Measurements from ENCODE around the gene KRT38. TPM values are rescaled to one million over a fixed set of nuclear protein-coding genes. Genes with fewer than 3 reads are reported as not detected.
"Not testable (repeated sequence)": the region's sequence is repeated elsewhere in the genome, so short reads cannot be mapped to it uniquely, and the experiment has no call there.

KRT38 gene
- total RNA-seq, 1 experiment from 2014 or later, result not detected

DNA sequence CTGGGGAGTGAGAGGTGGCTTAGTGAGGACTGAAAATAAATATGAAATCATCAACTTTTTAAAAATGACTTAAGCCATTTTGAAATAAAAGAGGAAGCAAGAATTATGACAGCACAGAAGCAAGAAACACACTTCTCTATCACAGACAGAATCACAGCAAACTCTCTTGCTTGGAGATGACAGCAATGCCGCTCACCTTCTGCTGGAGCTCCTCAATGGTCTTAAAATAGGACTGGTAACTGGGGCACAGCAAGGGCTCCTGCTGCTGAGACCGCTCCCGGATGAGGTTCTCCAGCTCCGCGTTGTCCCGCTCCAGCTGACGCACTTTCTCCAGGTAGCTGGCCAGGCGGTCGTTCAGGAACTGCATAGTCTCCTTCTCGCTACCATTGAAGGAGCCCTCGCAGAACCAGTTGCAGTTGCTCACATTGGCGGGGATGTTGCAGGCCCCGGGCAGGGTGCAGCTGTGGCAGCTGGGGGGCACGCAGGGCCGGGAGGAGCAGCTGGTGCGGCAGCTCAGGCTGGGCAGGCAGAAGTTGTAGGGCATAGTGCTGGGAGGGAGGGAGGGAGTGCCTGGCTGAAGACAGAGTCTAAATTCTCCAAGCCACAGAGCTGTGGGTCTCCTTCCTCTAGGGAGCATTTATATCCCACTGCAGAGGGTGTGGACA is 43.7 kb downstream of the KRT38 start, which contains the start of gene KRT31:
KRT31 (minus strand) TSS at position 613 of the 665 bp plus-strand sequence; CDS start at position 544, 69 bp downstream.
- DNase-seq (ENCODE audit: extremely low read depth, low read depth), result no peak

DNA sequence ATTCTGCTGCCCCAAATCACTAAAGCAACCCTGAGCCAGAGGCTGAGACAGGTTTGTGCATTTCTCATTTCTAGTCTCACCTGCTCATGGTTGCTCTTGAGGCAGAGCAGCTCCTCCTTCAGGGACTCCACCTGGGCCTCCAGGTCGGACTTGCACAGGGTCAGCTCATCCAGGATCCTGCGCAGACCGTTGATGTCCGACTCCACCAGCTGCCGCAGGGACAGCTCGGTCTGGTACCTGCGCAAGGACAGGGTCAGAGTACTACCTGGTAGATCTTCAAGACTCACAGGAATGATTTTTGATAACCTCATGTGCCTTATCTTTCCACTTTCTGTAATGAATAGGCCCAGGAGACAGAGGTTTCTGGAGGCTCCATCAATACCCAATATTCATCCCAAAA is 44.4 kb downstream of the KRT38 start:
- DNase-seq (ENCODE audit: extremely low read depth, low read depth), result no peak

DNA sequence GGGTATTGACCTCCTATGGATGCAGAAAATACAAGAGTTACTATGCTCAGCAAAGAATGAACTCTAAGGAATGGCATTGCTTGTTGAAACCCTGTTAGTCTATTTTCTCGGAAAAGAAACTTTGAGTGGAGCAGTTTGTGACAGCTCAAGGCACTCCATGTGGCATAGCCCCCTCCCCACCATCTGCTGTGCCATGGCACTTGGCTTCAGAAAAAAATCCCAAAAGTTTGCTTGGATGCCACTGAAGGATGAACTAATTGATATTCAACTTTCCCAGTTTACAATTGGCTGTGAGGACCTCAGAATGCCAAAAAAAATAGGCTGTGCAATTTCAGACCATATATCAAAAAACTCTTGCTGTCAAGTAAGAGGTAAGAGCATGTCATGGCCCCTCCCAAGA is 45.2 kb downstream of the KRT38 start:
- DNase-seq (ENCODE audit: extremely low read depth, low read depth), result no peak

DNA sequence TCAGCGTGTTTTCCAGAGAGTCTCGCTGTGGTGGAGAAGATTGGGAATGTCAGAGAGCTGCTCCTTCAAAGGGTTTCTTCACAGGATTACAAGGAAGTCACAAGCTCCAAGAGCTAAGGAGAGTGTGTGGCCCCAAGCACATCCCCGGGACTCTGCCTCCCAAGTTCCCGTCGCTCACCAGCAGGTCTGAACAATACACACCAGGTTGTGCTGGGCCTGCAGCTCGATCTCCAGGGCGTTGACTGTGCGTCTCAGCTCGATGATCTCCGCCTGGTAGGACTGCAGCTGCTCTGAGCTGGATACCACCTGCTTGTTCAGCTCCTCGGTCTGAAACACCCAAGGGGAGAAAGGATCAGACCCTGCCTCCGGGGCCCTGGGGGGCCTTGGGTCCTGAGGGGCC is 45.7 kb downstream of the KRT38 start:
- not testable (repeated sequence) for DNase-seq (ENCODE audit: extremely low read depth, low read depth)

DNA sequence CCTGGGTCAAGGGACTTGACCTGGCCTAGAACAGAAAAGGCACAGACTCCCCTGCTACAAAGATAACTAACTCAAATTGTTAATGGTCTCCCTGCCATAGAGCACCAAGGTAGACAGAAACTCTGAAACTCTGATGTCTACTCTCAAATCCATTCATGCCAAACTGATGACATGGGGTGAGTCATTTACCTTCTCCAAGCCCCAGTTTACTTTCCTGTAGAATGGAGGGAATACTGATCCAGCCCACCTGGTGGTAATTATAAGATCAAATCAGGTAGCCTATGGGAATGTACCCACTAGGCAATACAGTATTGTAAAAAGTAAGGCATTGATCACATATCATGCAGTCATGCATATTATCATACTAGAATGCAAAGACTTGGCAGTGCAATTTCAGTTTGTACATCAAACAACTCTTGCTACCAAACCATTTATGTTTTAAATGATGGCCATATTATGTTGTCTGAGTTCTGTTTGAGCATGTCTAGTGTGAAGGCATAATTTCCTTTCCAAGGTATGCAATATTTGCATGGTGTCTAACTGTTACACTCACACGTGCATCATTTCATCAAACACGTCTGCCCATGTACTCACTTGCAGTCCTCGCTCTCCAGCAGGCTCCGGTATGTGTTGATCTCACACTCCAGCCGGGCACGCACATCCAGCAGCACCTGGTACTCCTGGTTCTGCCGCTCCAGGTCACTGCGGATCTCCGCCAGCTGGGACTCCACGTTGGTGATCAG is 46.4 kb downstream of the KRT38 start:
- DNase-seq (ENCODE audit: extremely low read depth, low read depth), result no peak

DNA sequence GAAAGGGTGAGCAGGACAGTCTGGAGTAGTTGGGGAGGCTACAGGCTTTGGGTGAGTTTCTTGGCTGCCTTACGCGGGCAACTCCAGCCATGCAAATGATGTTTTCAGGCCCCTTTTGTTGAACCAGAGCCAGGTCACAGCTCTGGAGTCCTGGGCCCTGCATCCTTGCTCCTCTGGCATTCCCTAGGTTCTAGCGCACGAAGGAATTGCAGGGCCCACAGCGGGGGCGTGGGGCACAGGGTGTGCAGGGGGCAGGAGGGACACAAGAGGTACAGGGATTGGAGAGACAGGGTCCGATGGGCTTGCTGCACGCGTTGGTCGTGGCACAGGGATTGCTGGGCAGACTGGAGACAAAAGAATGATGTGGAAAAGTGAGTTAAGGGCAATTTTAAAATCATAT is 47.0 kb downstream of the KRT38 start:
- no peak for DNase-seq (ENCODE audit: extremely low read depth, low read depth)

DNA sequence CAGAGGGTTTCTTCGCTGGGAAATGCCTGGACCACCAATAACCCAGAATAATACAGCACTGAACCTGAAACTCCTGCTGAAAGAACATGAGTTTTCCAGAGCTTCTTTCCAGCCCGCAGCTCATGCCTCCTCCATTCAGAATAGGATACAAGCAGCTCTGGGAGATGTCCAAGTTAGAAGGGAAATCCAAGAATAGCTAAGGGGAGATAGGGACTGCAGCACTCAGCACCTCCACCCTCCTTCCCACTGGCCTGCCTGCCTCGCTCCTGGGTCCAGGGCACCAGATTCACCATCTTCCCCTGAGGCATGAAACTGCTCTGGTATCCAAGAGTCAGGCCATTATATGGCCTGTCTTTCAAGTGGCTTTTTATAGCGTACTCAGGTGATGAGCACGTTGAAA is 47.5 kb downstream of the KRT38 start:
- DNase-seq (ENCODE audit: extremely low read depth, low read depth), result no peak

DNA sequence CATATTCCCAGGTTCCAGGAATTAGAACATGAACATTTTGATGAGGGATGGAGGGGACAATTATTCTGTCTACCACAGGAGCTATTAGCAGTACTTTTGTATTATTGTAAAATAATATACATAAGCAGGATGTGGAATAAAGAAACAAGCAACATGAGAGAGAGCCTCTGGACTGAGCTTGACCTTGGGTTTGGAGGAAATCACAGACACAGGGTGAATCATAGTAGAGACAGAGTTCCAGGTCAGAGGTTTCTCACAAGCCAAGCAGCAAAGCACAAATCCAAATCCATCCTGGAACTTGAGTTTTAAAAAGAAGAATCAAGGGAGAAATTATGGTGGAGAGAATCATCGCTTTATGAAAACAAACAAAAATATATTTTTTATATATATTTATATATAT is 48.5 kb downstream of the KRT38 start:
- no peak for DNase-seq (ENCODE audit: extremely low read depth, low read depth)

DNA sequence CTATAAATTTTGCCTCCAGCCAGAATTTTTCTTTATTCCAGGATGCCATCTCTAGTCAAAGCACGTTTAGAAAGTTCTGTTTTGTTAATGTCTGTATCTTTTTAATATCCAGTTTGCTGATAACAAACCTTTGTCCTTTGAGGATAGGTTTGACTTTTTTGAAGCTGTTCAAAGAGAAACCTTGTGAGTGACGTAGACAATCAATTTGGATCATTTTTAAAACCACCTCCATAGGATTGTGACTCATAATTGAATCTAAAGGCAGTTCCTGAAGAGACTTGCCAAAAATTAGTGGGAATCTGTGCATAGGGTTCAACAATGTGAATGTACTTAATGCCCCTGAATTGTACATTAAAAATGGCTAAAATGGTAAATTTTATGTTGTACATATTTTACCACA is 49.2 kb downstream of the KRT38 start:
- DNase-seq (ENCODE audit: extremely low read depth, low read depth), result no peak

DNA sequence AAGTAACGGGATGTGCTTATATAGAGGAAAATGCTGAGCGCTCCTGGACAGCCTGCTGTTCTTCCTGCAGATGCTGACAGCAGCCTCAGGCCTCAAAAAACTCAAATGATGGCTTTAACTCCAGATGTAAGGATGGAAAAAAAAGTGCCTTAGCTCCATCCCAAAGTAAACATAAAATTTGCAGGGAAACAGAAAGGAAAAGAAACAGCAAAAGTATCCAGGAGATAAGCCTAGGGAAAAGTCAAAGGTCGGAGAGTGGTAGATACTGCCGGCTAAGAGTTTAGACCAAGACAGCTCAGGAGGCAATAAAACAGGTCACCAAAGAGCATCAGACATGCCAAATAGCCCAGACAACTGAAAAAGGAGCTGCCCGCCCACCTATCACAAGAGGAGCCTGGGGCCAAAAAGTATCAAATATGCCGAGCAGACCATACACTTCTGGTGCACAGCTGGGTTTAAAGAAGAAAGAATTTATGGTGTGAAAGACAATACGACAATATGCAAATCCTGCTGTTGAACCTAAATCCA is 50.3 kb downstream of the KRT38 start:
- no peak for DNase-seq (ENCODE audit: extremely low read depth, low read depth)

DNA sequence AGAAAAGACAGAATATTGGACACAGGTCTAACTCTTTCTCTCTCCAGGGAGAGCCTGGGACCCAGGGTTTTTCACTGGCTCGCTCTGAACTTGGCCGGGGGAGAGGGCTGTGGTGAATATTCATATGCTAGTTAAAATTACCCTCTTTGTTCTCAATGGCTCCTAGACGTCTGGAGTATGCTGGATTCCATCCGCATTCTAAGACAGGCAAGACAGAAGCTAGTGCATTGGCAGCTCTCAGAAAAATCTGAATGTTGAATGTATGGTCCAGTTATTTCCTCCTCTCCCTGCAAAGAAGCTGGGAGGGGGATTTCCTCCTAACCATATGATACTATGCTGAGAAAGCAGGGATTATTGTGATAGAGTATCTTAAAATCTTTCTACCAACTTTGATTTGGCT is 53.1 kb downstream of the KRT38 start:
- no peak for DNase-seq (ENCODE audit: extremely low read depth, low read depth)

DNA sequence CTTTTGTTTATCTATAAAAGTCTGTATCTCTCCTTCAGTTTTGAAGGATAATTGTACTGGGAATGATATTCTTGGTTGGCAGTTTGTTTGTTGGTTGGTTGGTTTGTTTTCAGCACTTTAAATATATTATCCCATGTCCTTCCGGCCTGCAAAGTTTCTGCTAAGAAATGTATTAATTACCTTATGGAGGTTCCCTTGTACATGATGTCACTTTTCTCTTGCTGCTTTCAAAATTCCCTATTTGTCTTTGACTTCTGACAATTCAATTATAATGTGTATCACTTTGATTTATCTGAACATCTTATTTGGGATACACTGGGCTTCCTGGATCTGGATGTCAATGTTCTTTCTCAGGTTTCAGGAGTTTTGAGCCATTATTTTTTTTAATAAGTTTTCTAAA is 54.6 kb downstream of the KRT38 start:
- no peak for DNase-seq (ENCODE audit: extremely low read depth, low read depth)

Small RNAs within 50 kb of the gene (small RNA-seq; reads per million reads assigned to genes)
- 0.41 to 2.3 reads per million in 2 experiments for gene RNU2-32P

Other genes with a start within 250 kb of the KRT38 start
- not detected in 2 replicates for gene KRTAP9-2, start 214.3 kb downstream of the KRT38 start, total RNA-seq (2014; rRNA removed; shearing (Covaris generic))
- gene KRTAP9-3, start 208.5 kb downstream of the KRT38 start, total RNA-seq (2014; rRNA removed; shearing (Covaris generic)), result not detected in 2 replicates
- not detected in 2 replicates for gene KRTAP9-8, start 203.0 kb downstream of the KRT38 start, total RNA-seq (2014; rRNA removed; shearing (Covaris generic))
- not detected in 2 replicates for gene KRTAP9-4, start 191.3 kb downstream of the KRT38 start, total RNA-seq (2014; rRNA removed; shearing (Covaris generic))
- gene KRTAP9-9, start 185.6 kb downstream of the KRT38 start, total RNA-seq (2014; rRNA removed; shearing (Covaris generic)), result not detected in 2 replicates
- gene KRTAP9-6, start 175.6 kb downstream of the KRT38 start, total RNA-seq (2014; rRNA removed; shearing (Covaris generic)), result not detected in 2 replicates
- not detected in 2 replicates for gene KRTAP9-7, start 165.3 kb downstream of the KRT38 start, total RNA-seq (2014; rRNA removed; shearing (Covaris generic))
- gene KRTAP29-1, start 138.1 kb downstream of the KRT38 start, total RNA-seq (2014; rRNA removed; shearing (Covaris generic)), result not detected in 2 replicates
- gene KRTAP16-1, start 131.7 kb downstream of the KRT38 start, total RNA-seq (2014; rRNA removed; shearing (Covaris generic)), result not detected in 2 replicates
- gene KRTAP17-1, start 125.3 kb downstream of the KRT38 start, total RNA-seq (2014; rRNA removed; shearing (Covaris generic)), result not detected in 2 replicates
- gene KRT33A, start 90.2 kb downstream of the KRT38 start, total RNA-seq (2014; rRNA removed; shearing (Covaris generic)), result not detected in 2 replicates
- gene KRT33B, start 71.2 kb downstream of the KRT38 start, total RNA-seq (2014; rRNA removed; shearing (Covaris generic)), result not detected in 2 replicates
- 0.10 TPM in 1 of 2 replicates, not detected in the other for gene KRT34, start 58.7 kb downstream of the KRT38 start, total RNA-seq (2014; rRNA removed; shearing (Covaris generic))
- not detected in 2 replicates for gene KRT31, start 43.4 kb downstream of the KRT38 start, total RNA-seq (2014; rRNA removed; shearing (Covaris generic))
- not detected in 2 replicates for gene KRT37, start 16.4 kb downstream of the KRT38 start, total RNA-seq (2014; rRNA removed; shearing (Covaris generic))
- gene KRT32, start 26.4 kb upstream of the KRT38 start, total RNA-seq (2014; rRNA removed; shearing (Covaris generic)), result not detected in 2 replicates
- gene KRT35, start 40.2 kb upstream of the KRT38 start, total RNA-seq (2014; rRNA removed; shearing (Covaris generic)), result not detected in 2 replicates
- not detected in 2 replicates for gene KRT36, start 48.9 kb upstream of the KRT38 start, total RNA-seq (2014; rRNA removed; shearing (Covaris generic))
- gene KRT13, start 64.6 kb upstream of the KRT38 start, total RNA-seq (2014; rRNA removed; shearing (Covaris generic)), result not detected in 2 replicates
- gene KRT15, start 77.9 kb upstream of the KRT38 start, total RNA-seq (2014; rRNA removed; shearing (Covaris generic)), result 3.7 and 6.0 TPM in 2 replicates
- 1,671 and 1,675 TPM in 2 replicates for gene KRT19, start 87.3 kb upstream of the KRT38 start, total RNA-seq (2014; rRNA removed; shearing (Covaris generic))
- not detected in 2 replicates for gene KRT9, start 131.1 kb upstream of the KRT38 start, total RNA-seq (2014; rRNA removed; shearing (Covaris generic))
- not detected in 2 replicates for gene KRT14, start 145.9 kb upstream of the KRT38 start, total RNA-seq (2014; rRNA removed; shearing (Covaris generic))
- not detected in 2 replicates for gene KRT16, start 171.8 kb upstream of the KRT38 start, total RNA-seq (2014; rRNA removed; shearing (Covaris generic))
- gene KRT17, start 183.6 kb upstream of the KRT38 start, total RNA-seq (2014; rRNA removed; shearing (Covaris generic)), result 0.42 TPM in 1 of 2 replicates, not detected in the other
- 356 and 499 TPM in 2 replicates for gene EIF1, start 247.9 kb upstream of the KRT38 start, total RNA-seq (2014; rRNA removed; shearing (Covaris generic))

Data from NCI-H460 (cell line).